Ishikawa (cell line): ENCODE data around the gene BMPR1B.

Experiments used
- CEBPB ChIP-seq: IDR thresholded peaks from 2 replicates; pipeline ENCODE4 v1.6.1; 2012
- CREB1 ChIP-seq: IDR thresholded peaks from 2 replicates; pipeline ENCODE4 v1.6.1; 2012; ENCODE audit warnings: low read depth
- EGR1 ChIP-seq: IDR thresholded peaks from 2 replicates; pipeline ENCODE4 v1.6.1; 2012
- EP300 ChIP-seq: IDR thresholded peaks from 2 replicates; pipeline ENCODE4 v1.6.1; 2012; ENCODE audit warnings: borderline replicate concordance
- FOXM1 ChIP-seq: IDR thresholded peaks from 2 replicates; pipeline ENCODE4 v1.6.1; 2012; ENCODE audit warnings: low read depth, borderline replicate concordance
- MAX ChIP-seq: IDR thresholded peaks from 2 replicates; pipeline ENCODE4 v1.6.1; 2012
- NFIC ChIP-seq: IDR thresholded peaks from 2 replicates; pipeline ENCODE4 v1.6.1; 2012
- RAD21 ChIP-seq: IDR thresholded peaks from 2 replicates; pipeline ENCODE4 v1.6.1; 2012; ENCODE audit warnings: low read depth
- TAF1 ChIP-seq: IDR thresholded peaks from 2 replicates; pipeline ENCODE4 v1.6.1; 2012; ENCODE audit warnings: low read depth, mild to moderate bottlenecking
- TCF12 ChIP-seq: IDR thresholded peaks from 2 replicates; pipeline ENCODE4 v1.6.1; 2012; ENCODE audit warnings: low read depth
- TEAD4 ChIP-seq: IDR thresholded peaks from 2 replicates; pipeline ENCODE4 v1.6.1; 2012
- YY1 ChIP-seq: IDR thresholded peaks from 2 replicates; pipeline ENCODE4 v1.6.1; 2012; ENCODE audit warnings: low read depth
- ZBTB7A ChIP-seq: IDR thresholded peaks from 2 replicates; pipeline ENCODE4 v1.6.1; 2012; ENCODE audit warnings: low read depth
- TF ChIP-seq, protein P1 (sequence below): IDR thresholded peaks from 2 replicates; pipeline ENCODE4 v1.6.1; 2012; ENCODE audit warnings: low read depth, mild to moderate bottlenecking
- TF ChIP-seq, protein P2 (sequence below): IDR thresholded peaks from 2 replicates; pipeline ENCODE4 v1.6.1; 2012

Gene BMPR1B

DNA sequence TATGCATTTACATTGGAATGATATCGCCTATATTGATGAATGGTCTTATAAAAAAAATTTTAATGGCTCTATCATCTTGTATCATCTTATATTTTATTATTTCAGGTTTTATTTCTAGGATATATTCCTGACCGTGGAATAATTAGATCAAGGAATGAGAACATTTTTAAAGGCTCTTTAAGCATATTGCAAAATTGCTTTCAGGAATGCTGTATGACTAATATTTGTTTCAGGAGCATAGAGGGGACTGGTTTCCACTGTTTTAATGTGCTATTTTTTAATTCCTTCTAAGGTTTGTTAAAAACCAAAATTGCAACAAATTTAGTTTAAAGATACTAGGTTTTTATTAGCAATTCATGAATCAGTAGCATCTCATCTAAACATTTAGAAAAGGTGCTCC is 120.2 kb downstream of the BMPR1B start:
- TF ChIP-seq CREB1, result no peak
- TF ChIP-seq NFIC, result no peak
- TF ChIP-seq EGR1, result no peak
- no peak for TF ChIP-seq MAX
- no peak for TF ChIP-seq TEAD4
- TF ChIP-seq FOXM1, result no peak
- no peak for TF ChIP-seq TCF12

- TF ChIP-seq ZBTB7A (no peak), NFIC (no peak), EP300 (no peak), EGR1 (no peak), TEAD4 (no peak), YY1 (no peak)
- TF ChIP-seq, protein P1, sequence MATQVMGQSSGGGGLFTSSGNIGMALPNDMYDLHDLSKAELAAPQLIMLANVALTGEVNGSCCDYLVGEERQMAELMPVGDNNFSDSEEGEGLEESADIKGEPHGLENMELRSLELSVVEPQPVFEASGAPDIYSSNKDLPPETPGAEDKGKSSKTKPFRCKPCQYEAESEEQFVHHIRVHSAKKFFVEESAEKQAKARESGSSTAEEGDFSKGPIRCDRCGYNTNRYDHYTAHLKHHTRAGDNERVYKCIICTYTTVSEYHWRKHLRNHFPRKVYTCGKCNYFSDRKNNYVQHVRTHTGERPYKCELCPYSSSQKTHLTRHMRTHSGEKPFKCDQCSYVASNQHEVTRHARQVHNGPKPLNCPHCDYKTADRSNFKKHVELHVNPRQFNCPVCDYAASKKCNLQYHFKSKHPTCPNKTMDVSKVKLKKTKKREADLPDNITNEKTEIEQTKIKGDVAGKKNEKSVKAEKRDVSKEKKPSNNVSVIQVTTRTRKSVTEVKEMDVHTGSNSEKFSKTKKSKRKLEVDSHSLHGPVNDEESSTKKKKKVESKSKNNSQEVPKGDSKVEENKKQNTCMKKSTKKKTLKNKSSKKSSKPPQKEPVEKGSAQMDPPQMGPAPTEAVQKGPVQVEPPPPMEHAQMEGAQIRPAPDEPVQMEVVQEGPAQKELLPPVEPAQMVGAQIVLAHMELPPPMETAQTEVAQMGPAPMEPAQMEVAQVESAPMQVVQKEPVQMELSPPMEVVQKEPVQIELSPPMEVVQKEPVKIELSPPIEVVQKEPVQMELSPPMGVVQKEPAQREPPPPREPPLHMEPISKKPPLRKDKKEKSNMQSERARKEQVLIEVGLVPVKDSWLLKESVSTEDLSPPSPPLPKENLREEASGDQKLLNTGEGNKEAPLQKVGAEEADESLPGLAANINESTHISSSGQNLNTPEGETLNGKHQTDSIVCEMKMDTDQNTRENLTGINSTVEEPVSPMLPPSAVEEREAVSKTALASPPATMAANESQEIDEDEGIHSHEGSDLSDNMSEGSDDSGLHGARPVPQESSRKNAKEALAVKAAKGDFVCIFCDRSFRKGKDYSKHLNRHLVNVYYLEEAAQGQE, result no peak
- TF ChIP-seq, protein P2, sequence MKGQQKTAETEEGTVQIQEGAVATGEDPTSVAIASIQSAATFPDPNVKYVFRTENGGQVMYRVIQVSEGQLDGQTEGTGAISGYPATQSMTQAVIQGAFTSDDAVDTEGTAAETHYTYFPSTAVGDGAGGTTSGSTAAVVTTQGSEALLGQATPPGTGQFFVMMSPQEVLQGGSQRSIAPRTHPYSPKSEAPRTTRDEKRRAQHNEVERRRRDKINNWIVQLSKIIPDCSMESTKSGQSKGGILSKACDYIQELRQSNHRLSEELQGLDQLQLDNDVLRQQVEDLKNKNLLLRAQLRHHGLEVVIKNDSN, result no peak
Measured at GRCh38 chr4:94880956-94881355, 123.2 kb downstream of the BMPR1B start.

DNA sequence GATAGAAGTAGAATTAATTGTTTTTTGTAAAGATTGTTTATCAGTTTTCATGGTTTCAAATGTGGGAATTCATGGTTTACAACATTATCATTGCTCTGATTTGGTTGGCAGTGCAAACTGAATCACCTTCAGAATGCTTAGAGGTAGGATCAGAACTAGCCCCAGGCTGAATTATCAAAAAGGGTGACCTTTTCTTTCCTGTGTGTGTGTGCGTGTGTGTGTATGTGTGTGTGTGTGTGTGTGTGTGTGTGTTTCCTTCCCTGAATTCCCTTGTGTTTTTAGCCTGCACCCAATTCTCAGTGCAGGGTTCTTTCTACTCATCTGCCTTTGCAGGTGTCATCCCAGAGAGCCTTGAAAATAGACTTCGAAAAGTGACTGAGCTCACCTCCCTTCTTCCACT is 125.0 kb downstream of the BMPR1B start:
- TF ChIP-seq, protein P1, result no peak
- TF ChIP-seq YY1 (no peak), FOXM1 (no peak), EGR1 (no peak), NFIC (no peak), CREB1 (no peak)

- TF ChIP-seq EP300 (no peak), MAX (no peak), TEAD4 (no peak)
Measured at GRCh38 chr4:94887027-94887426, 129.3 kb downstream of the BMPR1B start.

GRCh38 chr4:94889523-94889922 is 131.8 kb downstream of the BMPR1B start:
- TF ChIP-seq TCF12 (no peak), EP300 (no peak), FOXM1 (no peak), ZBTB7A (no peak), TAF1 (no peak), TEAD4 (no peak), RAD21 (no peak)
- TF ChIP-seq, protein P2, result no peak

GRCh38 chr4:94889946-94890345 is 132.2 kb downstream of the BMPR1B start:
- TF ChIP-seq CEBPB, result no peak
- TF ChIP-seq TAF1, result no peak
- TF ChIP-seq TCF12, result no peak
- TF ChIP-seq YY1, result no peak
- no peak for TF ChIP-seq MAX
- no peak for TF ChIP-seq FOXM1
- TF ChIP-seq CREB1, result no peak
- TF ChIP-seq ZBTB7A, result no peak
- TF ChIP-seq, protein P2, result no peak

DNA sequence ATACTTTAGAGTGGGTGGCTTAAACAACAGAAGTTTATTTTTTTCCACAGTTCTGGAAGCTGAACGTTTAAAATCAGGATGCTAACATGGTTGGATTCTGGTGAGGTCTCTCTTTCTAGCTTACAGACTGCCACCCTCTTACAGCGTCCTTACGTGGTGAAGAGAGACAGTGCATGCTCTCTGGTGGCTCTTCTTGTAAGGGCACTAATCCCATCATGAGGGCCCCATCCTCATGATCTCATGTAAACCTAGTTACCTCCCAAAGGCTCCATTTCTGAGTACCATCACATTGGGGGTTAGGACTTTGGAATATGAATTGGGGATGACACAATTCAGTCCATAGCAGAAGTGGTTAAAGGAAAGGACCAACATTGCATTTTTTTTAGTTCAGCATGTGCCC is 132.8 kb downstream of the BMPR1B start:
- TF ChIP-seq MAX, result no peak
- no peak for TF ChIP-seq FOXM1
- TF ChIP-seq EGR1, result no peak
- no peak for TF ChIP-seq RAD21
- TF ChIP-seq TCF12, result no peak
- no peak for TF ChIP-seq EP300
- TF ChIP-seq CEBPB, result no peak
- TF ChIP-seq TEAD4, result no peak
- TF ChIP-seq TAF1, result no peak
- no peak for TF ChIP-seq CREB1
- TF ChIP-seq ZBTB7A, result no peak
- no peak for TF ChIP-seq NFIC
- TF ChIP-seq, protein P2, result no peak
- TF ChIP-seq, protein P1, result no peak
- no peak for TF ChIP-seq YY1
